T-helper 17 cell (primary cell): ENCODE data around the gene DNAI7. TPM values are rescaled to one million over a fixed set of nuclear protein-coding genes. Genes with fewer than 3 reads are reported as not detected.

Experiments used
- ATAC-seq: fragments of 150-1000 bp; cut with Tn5 transposase; 2 replicates; pipeline ENCODE4 v1.10.0; 2021; ENCODE audit warnings: mild to moderate bottlenecking, moderate library complexity
- DNase-seq, 3 donors: peaks; one replicate each; pipeline versions ENCODE4 v3.0.0 to v3.0.0-alpha.2; 2020 to 2021
- H3K9me3 ChIP-seq: one replicate; pipeline ENCODE4 v1.7.0; 2013; ENCODE audit warnings: low read length, mild to moderate bottlenecking; ENCODE audit not compliant: control insufficient read depth, poor library complexity, severe bottlenecking
- H3K27ac Mint-ChIP-seq: one replicate; pipeline ENCODE4 v1.8.0; 2022; ENCODE audit warnings: mild to moderate bottlenecking, moderate library complexity, mixed read lengths
- H3K27me3 Mint-ChIP-seq: one replicate; pipeline ENCODE4 v1.8.0; 2022; ENCODE audit warnings: mixed read lengths
- H3K36me3 Mint-ChIP-seq: one replicate; pipeline ENCODE4 v1.8.0; 2022; ENCODE audit warnings: low read depth, mixed read lengths
- H3K4me1 Mint-ChIP-seq: one replicate; pipeline ENCODE4 v1.8.0; 2022; ENCODE audit warnings: mild to moderate bottlenecking, mixed read lengths
- H3K4me3 Mint-ChIP-seq: one replicate; pipeline ENCODE4 v1.8.0; 2022; ENCODE audit warnings: mild to moderate bottlenecking, moderate library complexity, mixed read lengths
- total RNA-seq, 4 donors: library from RNA in 2 of 4; stranded (reverse) in 2 of 4; gene quantifications; one replicate each; pipeline ENCODE4 v1.2.3 and lab custom pipeline; 2022 to 2026

DNAI7 gene
- total RNA-seq, 2 donors from 2014 or later: 0.72 to 1.1 TPM

GRCh38 chr12:25197608-25198007, 2.6 kb upstream of the DNAI7 start:
- Mint-ChIP-seq H3K4me1 (peaks cover 29% of the 10 kb centered on the region), H3K27ac (peak overlapping the region; percentile 79)

GRCh38 chr12:25194722-25195055, 271 bp downstream of the DNAI7 start:
- peaks cover 4% of the 10 kb centered on the region for H3K36me3 Mint-ChIP-seq
- peak overlapping the region; percentile 99 for H3K27ac Mint-ChIP-seq
- ATAC-seq: peak; percentile 36
- no peaks in the 10 kb centered on the region for H3K9me3 ChIP-seq
- H3K27me3 Mint-ChIP-seq: no peaks in the 10 kb centered on the region
- H3K4me1 Mint-ChIP-seq: peaks cover 21% of the 10 kb centered on the region
- H3K4me3 Mint-ChIP-seq: peak overlapping the region; percentile 98
- DNase-seq: no peak

More at GRCh38 chr12:25197608-25198007, 2.6 kb upstream of the DNAI7 start:
- no peak for DNase-seq
- no peaks in the 10 kb centered on the region for H3K9me3 ChIP-seq
- no peaks in the 10 kb centered on the region for H3K27me3 Mint-ChIP-seq
- ATAC-seq: no peak
- H3K4me3 Mint-ChIP-seq: no peak overlapping the region
- H3K36me3 Mint-ChIP-seq: peaks cover 7% of the 10 kb centered on the region

GRCh38 chr12:25194214-25194613, 746 bp downstream of the DNAI7 start:
- peak overlapping the region; percentile 99 for H3K27ac Mint-ChIP-seq

GRCh38 chr12:25190793-25191192, 4.2 kb downstream of the DNAI7 start:
- H3K4me1 Mint-ChIP-seq: peaks cover 24% of the 10 kb centered on the region
- ATAC-seq (no peak), DNase-seq (no peak)
- no peak overlapping the region for H3K4me3 Mint-ChIP-seq
- no peak overlapping the region for H3K27ac Mint-ChIP-seq
- H3K27me3 Mint-ChIP-seq: no peaks in the 10 kb centered on the region
- H3K36me3 Mint-ChIP-seq: peaks cover 8% of the 10 kb centered on the region
- H3K9me3 ChIP-seq: no peaks in the 10 kb centered on the region

More at GRCh38 chr12:25194214-25194613, 746 bp downstream of the DNAI7 start:
- ATAC-seq: no peak
- Mint-ChIP-seq H3K27me3 (no peaks in the 10 kb centered on the region), H3K4me3 (peak overlapping the region; percentile 98), H3K4me1 (peaks cover 21% of the 10 kb centered on the region), H3K36me3 (peaks cover 4% of the 10 kb centered on the region)
- no peak for DNase-seq
- H3K9me3 ChIP-seq: no peaks in the 10 kb centered on the region

GRCh38 chr12:25189656-25190055, 5.3 kb downstream of the DNAI7 start:
- H3K27me3 Mint-ChIP-seq: no peaks in the 10 kb centered on the region
- H3K9me3 ChIP-seq: no peaks in the 10 kb centered on the region
- no peak for ATAC-seq
- no peak overlapping the region for H3K27ac Mint-ChIP-seq
- peaks cover 3% of the 10 kb centered on the region for H3K36me3 Mint-ChIP-seq
- no peak for DNase-seq
- H3K4me3 Mint-ChIP-seq: no peak overlapping the region
- peaks cover 14% of the 10 kb centered on the region for H3K4me1 Mint-ChIP-seq

GRCh38 chr12:25187781-25188180, 7.2 kb downstream of the DNAI7 start:
- Mint-ChIP-seq H3K4me3 (no peak overlapping the region), H3K27ac (peak overlapping the region; percentile 91), H3K36me3 (peaks cover 4% of the 10 kb centered on the region), H3K4me1 (peaks cover 12% of the 10 kb centered on the region), H3K27me3 (no peaks in the 10 kb centered on the region)
- no peaks in the 10 kb centered on the region for H3K9me3 ChIP-seq
- ATAC-seq (no peak), DNase-seq (no peak)

GRCh38 chr12:25186788-25187402, 8.1 kb downstream of the DNAI7 start:
- H3K27ac Mint-ChIP-seq: peak overlapping the region; percentile 91
- ATAC-seq: peak; percentile 81
- no peak for DNase-seq
- no peaks in the 10 kb centered on the region for H3K27me3 Mint-ChIP-seq
- H3K4me3 Mint-ChIP-seq: peak overlapping the region; percentile 84
- H3K4me1 Mint-ChIP-seq: peaks cover 12% of the 10 kb centered on the region
- peaks cover 6% of the 10 kb centered on the region for H3K36me3 Mint-ChIP-seq
- H3K9me3 ChIP-seq: no peaks in the 10 kb centered on the region

- H3K27ac Mint-ChIP-seq: peak overlapping the region; percentile 91
- ATAC-seq: peak; percentile 73
- no peaks in the 10 kb centered on the region for H3K27me3 Mint-ChIP-seq
- no peak for DNase-seq
- no peaks in the 10 kb centered on the region for H3K9me3 ChIP-seq
- H3K4me3 Mint-ChIP-seq: peak overlapping the region; percentile 84
- H3K36me3 Mint-ChIP-seq: peaks cover 8% of the 10 kb centered on the region
- peaks cover 12% of the 10 kb centered on the region for H3K4me1 Mint-ChIP-seq
Measured at GRCh38 chr12:25186038-25186787, 8.7 kb downstream of the DNAI7 start.

- DNase-seq (no peak), ATAC-seq (no peak)
- H3K4me3 Mint-ChIP-seq: no peak overlapping the region
- peaks cover 12% of the 10 kb centered on the region for H3K4me1 Mint-ChIP-seq
- H3K36me3 Mint-ChIP-seq: peaks cover 8% of the 10 kb centered on the region
- H3K9me3 ChIP-seq: no peaks in the 10 kb centered on the region
- no peaks in the 10 kb centered on the region for H3K27me3 Mint-ChIP-seq
- H3K27ac Mint-ChIP-seq: no peak overlapping the region
Measured at GRCh38 chr12:25184132-25184531, 10.8 kb downstream of the DNAI7 start.

- H3K4me3 Mint-ChIP-seq: no peak overlapping the region
- peaks cover 4% of the 10 kb centered on the region for H3K27me3 Mint-ChIP-seq
- ATAC-seq (no peak), DNase-seq (no peak)
- H3K4me1 Mint-ChIP-seq: peaks cover 12% of the 10 kb centered on the region
- H3K9me3 ChIP-seq: no peaks in the 10 kb centered on the region
- H3K27ac Mint-ChIP-seq: no peak overlapping the region
- H3K36me3 Mint-ChIP-seq: peaks cover 8% of the 10 kb centered on the region
Measured at GRCh38 chr12:25182765-25183164, 12.2 kb downstream of the DNAI7 start.

- no peaks in the 10 kb centered on the region for H3K9me3 ChIP-seq
- no peaks in the 10 kb centered on the region for H3K36me3 Mint-ChIP-seq
- no peaks in the 10 kb centered on the region for H3K4me1 Mint-ChIP-seq
- no peak overlapping the region for H3K27ac Mint-ChIP-seq
- DNase-seq (no peak), ATAC-seq (no peak)
- H3K27me3 Mint-ChIP-seq: peaks cover 5% of the 10 kb centered on the region
- no peak overlapping the region for H3K4me3 Mint-ChIP-seq
Measured at GRCh38 chr12:25162866-25163265, 32.1 kb downstream of the DNAI7 start.

GRCh38 chr12:25156061-25156460, 38.9 kb downstream of the DNAI7 start:
- peaks cover 3% of the 10 kb centered on the region for H3K4me1 Mint-ChIP-seq
- ATAC-seq (no peak), DNase-seq (no peak)
- H3K36me3 Mint-ChIP-seq: no peaks in the 10 kb centered on the region
- H3K27ac Mint-ChIP-seq: no peak overlapping the region
- H3K27me3 Mint-ChIP-seq: peaks cover 5% of the 10 kb centered on the region
- H3K4me3 Mint-ChIP-seq: no peak overlapping the region
- H3K9me3 ChIP-seq: no peaks in the 10 kb centered on the region

- no peaks in the 10 kb centered on the region for H3K9me3 ChIP-seq
- DNase-seq (no peak), ATAC-seq (peak; percentile 69)
- Mint-ChIP-seq H3K27ac (peak overlapping the region; percentile 54), H3K4me1 (peaks cover 5% of the 10 kb centered on the region), H3K4me3 (no peak overlapping the region), H3K27me3 (no peaks in the 10 kb centered on the region), H3K36me3 (no peaks in the 10 kb centered on the region)
Measured at GRCh38 chr12:25155022-25155576, 39.9 kb downstream of the DNAI7 start.
